RCC 7860 (cell line): ENCODE measurements around the gene KRTAP20-3.

Experiments used
- DNase-seq: peaks from one replicate; pipeline ENCODE4 v3.0.0-alpha.2; 2015; ENCODE audit warnings: low spot score
- FAIRE-seq: peaks from 2 replicates; lab custom pipeline; 2012; peaks lifted over from hg19 to GRCh38; lab: Jason Lieb, UNC

The KRTAP20-3 gene

GRCh38 chr21:30676737-30677136 is 34.1 kb downstream of the KRTAP20-3 start:
- DNase-seq, result no peak
- no peak for FAIRE-seq

- no peak for DNase-seq
- FAIRE-seq, result no peak
Observed at GRCh38 chr21:30680586-30680985, 37.9 kb downstream of the KRTAP20-3 start.

- DNase-seq, result no peak
- no peak for FAIRE-seq
Observed at GRCh38 chr21:30684506-30684905, 41.8 kb downstream of the KRTAP20-3 start.

GRCh38 chr21:30689822-30690221 is 47.2 kb downstream of the KRTAP20-3 start:
- no peak for FAIRE-seq

More at GRCh38 chr21:30689822-30690221, 47.2 kb downstream of the KRTAP20-3 start:
- DNase-seq, result no peak
